ENCODE data around the gene PTPRM. TPM values are rescaled to one million over a fixed set of nuclear protein-coding genes. Genes with fewer than 3 reads are reported as not detected.

Gene PTPRM
- total RNA-seq, 1 donor from 2014 or later = 13.9 TPM

DNA sequence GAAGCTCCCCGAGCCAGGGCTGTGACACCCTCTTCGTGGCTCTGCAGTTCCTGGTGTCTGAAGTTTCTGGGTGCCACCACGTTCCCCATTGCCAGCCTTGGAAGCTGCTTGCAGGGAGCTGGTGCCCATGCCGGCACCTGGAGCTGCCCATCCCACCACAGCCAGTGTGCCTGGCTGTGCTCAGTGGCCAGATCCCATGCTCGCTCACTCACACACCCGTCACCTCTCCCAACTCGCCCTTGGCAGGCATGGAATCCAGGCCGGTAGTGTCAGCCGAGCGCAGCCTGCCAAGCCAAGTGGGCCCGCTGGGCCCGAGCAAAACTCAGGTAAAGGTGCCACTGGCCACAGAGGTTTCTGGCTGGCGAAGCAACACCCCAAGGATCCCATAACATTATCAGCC, 370.2 kb downstream of the PTPRM start:
- Histone ChIP-seq H3F3A (ENCODE audit: low read depth) (no peaks in the 10 kb centered on the region), H4K20me1 (ENCODE audit: low read depth) (no peaks in the 10 kb centered on the region), H3K4me2 (no peak overlapping the region), H3K4me1 (peaks cover 9% of the 10 kb centered on the region), H3K9ac (no peak overlapping the region), H3K4me3 (no peak overlapping the region), H3K27me3 (no peaks in the 10 kb centered on the region), H3K27ac (no peak overlapping the region), H3K79me2 (ENCODE audit: low read depth) (no peaks in the 10 kb centered on the region), H3K9me3 (ENCODE audit: low read depth) (no peaks in the 10 kb centered on the region), H2AFZ (replicated peaks) (no peak overlapping the region), H3K36me3 (no peaks in the 10 kb centered on the region)
- H3K4me1 Mint-ChIP-seq = peaks cover 17% of the 10 kb centered on the region
- no peaks in the 10 kb centered on the region for H3K36me3 Mint-ChIP-seq
- no peaks in the 10 kb centered on the region for H3K9me3 Mint-ChIP-seq
- TF ChIP-seq EZH2phosphoT487 (IDR thresholded peaks at IDR 0.05) = no peak
- TF ChIP-seq EZH2 (IDR thresholded peaks at IDR 0.05) = no peak
- TF ChIP-seq, protein P1, sequence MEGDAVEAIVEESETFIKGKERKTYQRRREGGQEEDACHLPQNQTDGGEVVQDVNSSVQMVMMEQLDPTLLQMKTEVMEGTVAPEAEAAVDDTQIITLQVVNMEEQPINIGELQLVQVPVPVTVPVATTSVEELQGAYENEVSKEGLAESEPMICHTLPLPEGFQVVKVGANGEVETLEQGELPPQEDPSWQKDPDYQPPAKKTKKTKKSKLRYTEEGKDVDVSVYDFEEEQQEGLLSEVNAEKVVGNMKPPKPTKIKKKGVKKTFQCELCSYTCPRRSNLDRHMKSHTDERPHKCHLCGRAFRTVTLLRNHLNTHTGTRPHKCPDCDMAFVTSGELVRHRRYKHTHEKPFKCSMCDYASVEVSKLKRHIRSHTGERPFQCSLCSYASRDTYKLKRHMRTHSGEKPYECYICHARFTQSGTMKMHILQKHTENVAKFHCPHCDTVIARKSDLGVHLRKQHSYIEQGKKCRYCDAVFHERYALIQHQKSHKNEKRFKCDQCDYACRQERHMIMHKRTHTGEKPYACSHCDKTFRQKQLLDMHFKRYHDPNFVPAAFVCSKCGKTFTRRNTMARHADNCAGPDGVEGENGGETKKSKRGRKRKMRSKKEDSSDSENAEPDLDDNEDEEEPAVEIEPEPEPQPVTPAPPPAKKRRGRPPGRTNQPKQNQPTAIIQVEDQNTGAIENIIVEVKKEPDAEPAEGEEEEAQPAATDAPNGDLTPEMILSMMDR (IDR thresholded peaks at IDR 0.05) = no peak
- H3K27ac Mint-ChIP-seq = no peak overlapping the region
- H3K27me3 Mint-ChIP-seq (ENCODE audit: insufficient read depth, low read depth) = peaks cover 2% of the 10 kb centered on the region
- DNase-seq (ENCODE audit: low spot score) = no peak
- H3K4me3 Mint-ChIP-seq = no peak overlapping the region

DNA sequence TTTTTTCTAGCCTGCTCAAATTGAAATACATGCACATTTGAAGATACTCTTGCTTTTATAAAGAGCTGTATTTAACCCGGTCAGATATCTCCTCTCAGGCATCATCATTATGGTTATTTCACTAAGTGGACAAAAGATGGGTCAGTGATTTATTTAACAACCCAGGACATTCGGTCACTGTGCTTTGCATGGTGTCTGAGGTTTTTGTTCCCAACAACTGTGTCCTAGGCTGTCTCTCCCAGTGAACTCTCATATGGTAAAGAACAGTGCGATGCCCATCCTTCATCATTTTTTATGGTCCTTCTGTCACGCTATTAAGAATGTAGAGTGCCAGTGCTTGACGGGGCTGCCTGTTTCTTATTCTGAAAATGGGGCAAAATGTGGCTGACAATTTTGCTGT, 372.4 kb downstream of the PTPRM start:
- no peaks in the 10 kb centered on the region for H3K9me3 ChIP-seq (ENCODE audit: low read depth)
- peaks cover 9% of the 10 kb centered on the region for H3K4me1 ChIP-seq
- no peak for DNase-seq (ENCODE audit: low spot score)
- no peak overlapping the region for H2AFZ ChIP-seq (replicated peaks)
- Mint-ChIP-seq H3K36me3 (no peaks in the 10 kb centered on the region), H3K4me1 (peaks cover 17% of the 10 kb centered on the region), H3K4me3 (no peak overlapping the region), H3K27me3 (ENCODE audit: insufficient read depth, low read depth) (peaks cover 2% of the 10 kb centered on the region), H3K9me3 (no peaks in the 10 kb centered on the region), H3K27ac (no peak overlapping the region)
- no peak overlapping the region for H3K27ac ChIP-seq
- no peaks in the 10 kb centered on the region for H4K20me1 ChIP-seq (ENCODE audit: low read depth)
- H3K4me2 ChIP-seq = no peak overlapping the region
- H3K36me3 ChIP-seq = no peaks in the 10 kb centered on the region
- H3K27me3 ChIP-seq = no peaks in the 10 kb centered on the region
- TF ChIP-seq EZH2 (IDR thresholded peaks at IDR 0.05) (no peak), EZH2phosphoT487 (IDR thresholded peaks at IDR 0.05) (no peak)
- TF ChIP-seq, protein P1 (IDR thresholded peaks at IDR 0.05) = no peak
- no peak overlapping the region for H3K4me3 ChIP-seq
- no peaks in the 10 kb centered on the region for H3K79me2 ChIP-seq (ENCODE audit: low read depth)
- no peak overlapping the region for H3K9ac ChIP-seq
- no peaks in the 10 kb centered on the region for H3F3A ChIP-seq (ENCODE audit: low read depth)

DNA sequence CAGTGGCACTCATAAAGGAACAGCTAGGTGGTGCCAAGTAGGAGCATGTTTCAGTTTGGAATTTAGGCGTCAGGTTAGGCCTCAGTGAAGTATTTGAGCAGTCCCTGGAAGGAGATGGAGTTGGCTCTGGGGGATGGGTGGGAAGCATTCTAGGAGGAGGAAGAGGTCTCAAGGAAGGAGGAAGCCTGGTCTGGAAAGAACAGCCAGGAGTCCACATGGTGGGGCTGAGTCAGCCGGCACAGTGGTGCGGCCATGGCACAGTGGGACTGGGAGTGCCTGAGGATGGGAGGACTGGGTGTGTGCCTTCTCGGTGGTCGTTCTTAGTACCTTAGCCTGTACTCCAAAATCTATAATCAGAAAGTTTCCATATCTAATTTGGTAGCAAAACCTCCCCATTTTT, 373.3 kb downstream of the PTPRM start:
- no peak overlapping the region for H2AFZ ChIP-seq (replicated peaks)
- Mint-ChIP-seq H3K9me3 (no peaks in the 10 kb centered on the region), H3K27me3 (ENCODE audit: insufficient read depth, low read depth) (peaks cover 2% of the 10 kb centered on the region), H3K27ac (no peak overlapping the region), H3K4me3 (no peak overlapping the region), H3K36me3 (no peaks in the 10 kb centered on the region), H3K4me1 (peaks cover 17% of the 10 kb centered on the region)
- no peak overlapping the region for H3K4me2 ChIP-seq
- H3F3A ChIP-seq (ENCODE audit: low read depth) = no peaks in the 10 kb centered on the region
- H4K20me1 ChIP-seq (ENCODE audit: low read depth) = no peaks in the 10 kb centered on the region
- H3K4me3 ChIP-seq = no peak overlapping the region
- H3K79me2 ChIP-seq (ENCODE audit: low read depth) = no peaks in the 10 kb centered on the region
- no peak overlapping the region for H3K27ac ChIP-seq
- no peaks in the 10 kb centered on the region for H3K27me3 ChIP-seq
- H3K4me1 ChIP-seq = peaks cover 9% of the 10 kb centered on the region
- H3K9me3 ChIP-seq (ENCODE audit: low read depth) = no peaks in the 10 kb centered on the region
- H3K36me3 ChIP-seq = no peaks in the 10 kb centered on the region
- no peak overlapping the region for H3K9ac ChIP-seq
- DNase-seq (ENCODE audit: low spot score) = no peak
- no peak for TF ChIP-seq EZH2 (IDR thresholded peaks at IDR 0.05)
- TF ChIP-seq, protein P1 (IDR thresholded peaks at IDR 0.05) = no peak
- TF ChIP-seq EZH2phosphoT487 (IDR thresholded peaks at IDR 0.05) = no peak

Data from neural progenitor cell (in vitro differentiated cells).